ENCODE data around the gene FZD1. TPM values are rescaled to one million over a fixed set of nuclear protein-coding genes. Genes with fewer than 3 reads are reported as not detected.

FZD1 gene
- total RNA-seq, 1 experiment from 2014 or later: 0.61 TPM

DNA sequence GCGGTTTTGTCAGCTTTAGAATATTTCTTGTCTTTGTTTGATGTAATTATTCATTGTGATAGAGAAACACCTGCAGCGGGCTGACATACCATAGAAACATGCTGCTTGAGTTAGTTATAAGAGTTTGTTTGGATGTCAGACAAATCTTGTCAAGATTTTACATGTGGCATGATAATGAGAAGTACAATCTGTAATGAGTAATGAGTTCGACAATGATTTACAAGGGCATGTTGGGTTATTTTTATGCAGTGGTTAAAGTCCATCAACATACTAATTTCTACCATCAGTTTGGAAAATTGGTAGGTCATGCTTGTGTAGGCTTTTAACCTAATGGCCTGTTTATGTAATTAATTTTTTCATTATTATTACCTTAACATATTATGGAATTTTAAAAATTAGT is 31.3 kb downstream of the FZD1 start:
- Mint-ChIP-seq H3K27me3 (ENCODE audit: low read depth) (peaks cover 19% of the 10 kb centered on the region), H3K27ac (no peak overlapping the region), H3K9me3 (peaks cover 2 to 6% of the 10 kb centered on the region in 2 experiments; a peak in 4 of 5 replicates), H3K4me1 (peaks cover 0 to 3% of the 10 kb centered on the region in 2 experiments; a peak in 1 of 4 replicates), H3K4me3 (no peak overlapping the region), H3K36me3 (ENCODE audit: insufficient read depth in 1 of 3, low read depth in 3 of 3) (peaks cover 0 to 8% (median 0%) of the 10 kb centered on the region in 3 experiments; a peak in 3 of 7 replicates)
- H3K4ac ChIP-seq (ENCODE audit: low read depth, low read length): no peak overlapping the region
- no peak overlapping the region for H4K5ac ChIP-seq (ENCODE audit: insufficient read length, low read depth, low read length)
- H2BK120ac ChIP-seq (ENCODE audit: low read depth, low read length, poor library complexity, severe bottlenecking): no peak overlapping the region
- H3T11ph ChIP-seq (ENCODE audit: low read length): no peak overlapping the region
- no peak overlapping the region for H3K4me2 ChIP-seq (ENCODE audit: insufficient read depth, insufficient read length, low read length)
- no peak overlapping the region for H2BK20ac ChIP-seq (ENCODE audit: low read depth, low read length, poor library complexity, severe bottlenecking)
- TF ChIP-seq, protein P1, sequence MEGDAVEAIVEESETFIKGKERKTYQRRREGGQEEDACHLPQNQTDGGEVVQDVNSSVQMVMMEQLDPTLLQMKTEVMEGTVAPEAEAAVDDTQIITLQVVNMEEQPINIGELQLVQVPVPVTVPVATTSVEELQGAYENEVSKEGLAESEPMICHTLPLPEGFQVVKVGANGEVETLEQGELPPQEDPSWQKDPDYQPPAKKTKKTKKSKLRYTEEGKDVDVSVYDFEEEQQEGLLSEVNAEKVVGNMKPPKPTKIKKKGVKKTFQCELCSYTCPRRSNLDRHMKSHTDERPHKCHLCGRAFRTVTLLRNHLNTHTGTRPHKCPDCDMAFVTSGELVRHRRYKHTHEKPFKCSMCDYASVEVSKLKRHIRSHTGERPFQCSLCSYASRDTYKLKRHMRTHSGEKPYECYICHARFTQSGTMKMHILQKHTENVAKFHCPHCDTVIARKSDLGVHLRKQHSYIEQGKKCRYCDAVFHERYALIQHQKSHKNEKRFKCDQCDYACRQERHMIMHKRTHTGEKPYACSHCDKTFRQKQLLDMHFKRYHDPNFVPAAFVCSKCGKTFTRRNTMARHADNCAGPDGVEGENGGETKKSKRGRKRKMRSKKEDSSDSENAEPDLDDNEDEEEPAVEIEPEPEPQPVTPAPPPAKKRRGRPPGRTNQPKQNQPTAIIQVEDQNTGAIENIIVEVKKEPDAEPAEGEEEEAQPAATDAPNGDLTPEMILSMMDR (conservative IDR thresholded peaks at IDR 0.05): no peak
- H3K23me2 ChIP-seq (ENCODE audit: insufficient read length, low read depth, low read length, poor library complexity, severe bottlenecking): no peaks in the 10 kb centered on the region
- H3K79me1 ChIP-seq (ENCODE audit: insufficient read depth, low read depth, low read length, poor library complexity, severe bottlenecking): no peaks in the 10 kb centered on the region
- no peak overlapping the region for H2BK12ac ChIP-seq (ENCODE audit: insufficient read length, low read depth, low read length)
- no peaks in the 10 kb centered on the region for H3K79me2 ChIP-seq (ENCODE audit: insufficient read depth, low read length)
- H3K9me3 ChIP-seq (ENCODE audit: control insufficient read depth, low read depth, low read length): no peaks in the 10 kb centered on the region
- H3K14ac ChIP-seq (ENCODE audit: insufficient read depth, low read length): no peak overlapping the region
- no peak overlapping the region for H2AFZ ChIP-seq (ENCODE audit: low read length)
- no peak overlapping the region for H3K27ac ChIP-seq (ENCODE audit: insufficient read length, low read depth, low read length)
- no peak overlapping the region for H3K23ac ChIP-seq (ENCODE audit: insufficient read length, low read depth, low read length)
- H2BK5ac ChIP-seq (ENCODE audit: insufficient read length, low read length): no peak overlapping the region
- H4K91ac ChIP-seq (ENCODE audit: insufficient read length, low read depth, low read length): no peak overlapping the region
- H3K9ac ChIP-seq (ENCODE audit: extremely low read depth, insufficient read length, low read length): no peak overlapping the region
- H2AK5ac ChIP-seq (ENCODE audit: insufficient read length, low read length): no peak overlapping the region
- no peaks in the 10 kb centered on the region for H3K27me3 ChIP-seq (ENCODE audit: insufficient read depth, low read length)
- no peak overlapping the region for H4K8ac ChIP-seq (replicated peaks; ENCODE audit: insufficient read length, low read depth, low read length)
- no peak for DNase-seq
- WGBS (ENCODE audit: extremely low coverage, insufficient read length, low lambda C conversion rate): no CpG with 5 or more reads among the region's 3 CpGs
- no peak overlapping the region for H3K56ac ChIP-seq (ENCODE audit: insufficient read length, low read depth, low read length)
- H2BK15ac ChIP-seq (ENCODE audit: low read depth, low read length): no peak overlapping the region
- no peaks in the 10 kb centered on the region for H4K20me1 ChIP-seq (ENCODE audit: control insufficient read depth, insufficient read depth, insufficient read length)
- H3K4me1 ChIP-seq (ENCODE audit: insufficient read depth, low read length): no peaks in the 10 kb centered on the region
- H3K18ac ChIP-seq (ENCODE audit: insufficient read length, low read depth, low read length): no peak overlapping the region
